Activated CD4-positive, alpha-beta T cell treated with anti-CD3 and anti-CD28 coated beads, Interleukin-2, amount 50 U/mL, for 24 hours (primary cell): ENCODE data around the gene XPA.

Experiments used
- DNase-seq, 2 donors: peaks; one replicate each; pipeline ENCODE4 v3.0.0-alpha.2; 2020; ENCODE audit warnings: low read depth in 1 of 2, low spot score in 1 of 2

The XPA gene

GRCh38 chr9:97659771-97660170, 37.4 kb downstream of the XPA start:
- no peak for DNase-seq

- DNase-seq = no peak
Measured at GRCh38 chr9:97658707-97659106, 38.4 kb downstream of the XPA start.

- DNase-seq = no peak
Measured at GRCh38 chr9:97651646-97652045, 45.5 kb downstream of the XPA start.

GRCh38 chr9:97647996-97648395, 49.1 kb downstream of the XPA start:
- DNase-seq = no peak

GRCh38 chr9:97645720-97646119, 51.4 kb downstream of the XPA start:
- no peak for DNase-seq

GRCh38 chr9:97640325-97640724, 56.8 kb downstream of the XPA start:
- no peak for DNase-seq

- DNase-seq = no peak
Measured at GRCh38 chr9:97638666-97639065, 58.5 kb downstream of the XPA start.

- DNase-seq = no peak
Measured at GRCh38 chr9:97636903-97637302, 60.2 kb downstream of the XPA start.

- DNase-seq = no peak
Measured at GRCh38 chr9:97635026-97635425, 62.1 kb downstream of the XPA start.

GRCh38 chr9:97633859-97634490, 63.2 kb downstream of the XPA start:
- peak in 1 of 2 donors; percentile 9 for DNase-seq

- DNase-seq = peak; percentile 90 to 95
Measured at GRCh38 chr9:97632985-97633858, 63.9 kb downstream of the XPA start, which contains the start of the genes NCBP1 and TSTD2. NCBP1 (plus strand) TSS chr9:97633821; CDS start chr9:97633882, 61 bp downstream. TSTD2 (minus strand) TSS chr9:97633368; CDS start chr9:97627562, 5,806 bp downstream.

GRCh38 chr9:97632248-97632984, 64.7 kb downstream of the XPA start:
- no peak for DNase-seq

GRCh38 chr9:97630591-97630990, 66.5 kb downstream of the XPA start:
- DNase-seq = no peak

- no peak for DNase-seq
Measured at GRCh38 chr9:97629156-97629555, 68.0 kb downstream of the XPA start.

- no peak for DNase-seq
Measured at GRCh38 chr9:97628668-97629067, 68.5 kb downstream of the XPA start.

GRCh38 chr9:97627624-97628023, 69.5 kb downstream of the XPA start:
- DNase-seq = no peak

GRCh38 chr9:97625620-97626019, 71.5 kb downstream of the XPA start:
- no peak for DNase-seq
